ENCODE data around the gene BICC1.

- TF ChIP-seq EZH2 (IDR thresholded peaks at IDR 0.05; ENCODE audit: low read length, missing control alignments) = no peak
- TF ChIP-seq CTCF (conservative IDR thresholded peaks at IDR 0.05 in 1 of 2, IDR thresholded peaks at IDR 0.05 in 1 of 2; ENCODE audit: low read depth in 1 of 2, low read length in 2 of 2) = no peak
Observed at GRCh38 chr10:58599927-58600553, 87.4 kb downstream of the BICC1 start.
